HL-60 (cell line): ENCODE measurements around the gene ZNF160.

Experiments used
- DNase-seq, 2 experiments: peaks; one replicate each; pipeline ENCODE4 v3.0.0-alpha.2; 2010 to 2020; ENCODE audit warnings: low read depth in 1 of 2, low spot score in 1 of 2
- H3K27ac ChIP-seq: fragments of 250-450 bp; sonication (Bioruptor Pico); replicated peaks from 2 replicates; pipeline ENCODE4 v1.5.1; 2020; ENCODE audit warnings: mild to moderate bottlenecking, moderate library complexity
- H3K27me3 ChIP-seq: fragments of 250-450 bp; sonication (Bioruptor Pico); 2 replicates; pipeline ENCODE4 v1.5.1; 2021; ENCODE audit warnings: mild to moderate bottlenecking, moderate library complexity; ENCODE audit not compliant: insufficient read depth, poor library complexity, severe bottlenecking
- H3K4me3 ChIP-seq: replicated peaks from 2 replicates; pipeline ENCODE4 v1.5.1; 2011; ENCODE audit warnings: mild to moderate bottlenecking, control low read depth, low read length; ENCODE audit not compliant: insufficient read depth
- CTCF ChIP-seq: IDR thresholded peaks from one replicate; pipeline ENCODE4 v1.5.1; 2011; ENCODE audit warnings: low read length, control low read depth, inconsistent platforms; ENCODE audit not compliant: insufficient read depth
- GABPA ChIP-seq: IDR thresholded peaks from 2 replicates; pipeline ENCODE4 v1.6.1; 2012; ENCODE audit warnings: low read depth
- POLR2AphosphoS5 ChIP-seq: IDR thresholded peaks from 2 replicates; pipeline ENCODE4 v1.6.1; 2012; ENCODE audit warnings: low read depth
- REST ChIP-seq: IDR thresholded peaks from 2 replicates; pipeline ENCODE4 v1.6.1; 2012; ENCODE audit warnings: low read depth; ENCODE audit not compliant: insufficient replicate concordance
- SPI1 ChIP-seq: IDR thresholded peaks from 2 replicates; pipeline ENCODE4 v1.6.1; 2012; ENCODE audit warnings: low read depth, mild to moderate bottlenecking, borderline replicate concordance

ZNF160 gene

GRCh38 chr19:53079313-53079924, 23.8 kb downstream of the ZNF160 start:
- no peak overlapping the region for H3K4me3 ChIP-seq
- TF ChIP-seq POLR2AphosphoS5 (no peak), SPI1 (no peak), CTCF (no peak), REST (no peak), GABPA (no peak)
- no peak overlapping the region for H3K27ac ChIP-seq
- no peaks in the 10 kb centered on the region for H3K27me3 ChIP-seq
- no peak for DNase-seq

GRCh38 chr19:53078668-53079067, 24.6 kb downstream of the ZNF160 start:
- Histone ChIP-seq H3K27me3 (no peaks in the 10 kb centered on the region), H3K27ac (no peak overlapping the region), H3K4me3 (no peak overlapping the region)
- TF ChIP-seq REST (no peak), SPI1 (no peak), POLR2AphosphoS5 (no peak), CTCF (no peak), GABPA (no peak)
- DNase-seq, result no peak

GRCh38 chr19:53076984-53077383, 26.2 kb downstream of the ZNF160 start:
- no peak for TF ChIP-seq POLR2AphosphoS5
- no peak for TF ChIP-seq SPI1
- TF ChIP-seq REST, result no peak
- TF ChIP-seq CTCF, result no peak
- no peak for TF ChIP-seq GABPA
- DNase-seq, result no peak
- Histone ChIP-seq H3K4me3 (no peak overlapping the region), H3K27me3 (no peaks in the 10 kb centered on the region), H3K27ac (no peak overlapping the region)
